ENCODE results near the gene DPYSL3.

DNA sequence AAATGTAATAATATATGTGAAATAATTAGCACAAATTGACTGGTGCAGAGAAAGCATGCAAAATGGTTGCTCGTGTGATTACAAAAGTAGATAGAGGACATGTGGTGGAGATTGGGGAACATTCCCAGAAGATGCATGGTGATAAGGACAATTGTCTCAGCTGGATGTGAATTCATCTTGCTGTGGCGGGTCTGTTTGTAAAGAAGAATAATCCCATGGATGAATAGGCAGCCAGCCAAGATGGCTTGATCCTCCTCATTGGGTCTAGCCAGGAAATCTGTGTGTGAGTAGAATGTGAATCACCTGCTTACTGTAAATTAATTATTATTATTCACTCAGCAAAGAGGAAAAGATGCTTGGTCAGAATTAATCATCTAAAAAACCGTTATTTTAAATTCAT is 12.6 kb upstream of the DPYSL3 start:
- TF ChIP-seq POLR2A (IDR thresholded peaks at IDR 0.05; ENCODE audit: low read depth, low read length): no peak
- TF ChIP-seq, protein P1, sequence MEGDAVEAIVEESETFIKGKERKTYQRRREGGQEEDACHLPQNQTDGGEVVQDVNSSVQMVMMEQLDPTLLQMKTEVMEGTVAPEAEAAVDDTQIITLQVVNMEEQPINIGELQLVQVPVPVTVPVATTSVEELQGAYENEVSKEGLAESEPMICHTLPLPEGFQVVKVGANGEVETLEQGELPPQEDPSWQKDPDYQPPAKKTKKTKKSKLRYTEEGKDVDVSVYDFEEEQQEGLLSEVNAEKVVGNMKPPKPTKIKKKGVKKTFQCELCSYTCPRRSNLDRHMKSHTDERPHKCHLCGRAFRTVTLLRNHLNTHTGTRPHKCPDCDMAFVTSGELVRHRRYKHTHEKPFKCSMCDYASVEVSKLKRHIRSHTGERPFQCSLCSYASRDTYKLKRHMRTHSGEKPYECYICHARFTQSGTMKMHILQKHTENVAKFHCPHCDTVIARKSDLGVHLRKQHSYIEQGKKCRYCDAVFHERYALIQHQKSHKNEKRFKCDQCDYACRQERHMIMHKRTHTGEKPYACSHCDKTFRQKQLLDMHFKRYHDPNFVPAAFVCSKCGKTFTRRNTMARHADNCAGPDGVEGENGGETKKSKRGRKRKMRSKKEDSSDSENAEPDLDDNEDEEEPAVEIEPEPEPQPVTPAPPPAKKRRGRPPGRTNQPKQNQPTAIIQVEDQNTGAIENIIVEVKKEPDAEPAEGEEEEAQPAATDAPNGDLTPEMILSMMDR (IDR thresholded peaks at IDR 0.05; ENCODE audit: extremely low read depth in 1 of 2, insufficient read depth in 1 of 2, low read depth in 1 of 2, low read length in 2 of 2): no peak
- TF ChIP-seq, protein P2, sequence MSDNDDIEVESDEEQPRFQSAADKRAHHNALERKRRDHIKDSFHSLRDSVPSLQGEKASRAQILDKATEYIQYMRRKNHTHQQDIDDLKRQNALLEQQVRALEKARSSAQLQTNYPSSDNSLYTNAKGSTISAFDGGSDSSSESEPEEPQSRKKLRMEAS (IDR thresholded peaks at IDR 0.05; ENCODE audit: insufficient read depth, insufficient read length): no peak
- TF ChIP-seq POLR2AphosphoS5 (IDR thresholded peaks at IDR 0.05; ENCODE audit: insufficient read depth, low read depth, low read length): no peak
- TF ChIP-seq EZH2 (IDR thresholded peaks at IDR 0.05; ENCODE audit: borderline replicate concordance, low read depth, low read length, severe bottlenecking): no peak
- peak; percentile 91 for TF ChIP-seq FOS (IDR thresholded peaks at IDR 0.05; ENCODE audit: borderline replicate concordance, insufficient read depth, low read length)
- TF ChIP-seq JUN (IDR thresholded peaks at IDR 0.05; ENCODE audit: borderline replicate concordance, insufficient read depth, insufficient read length, low read depth): peak; percentile 23
